ENCODE data around the gene SIGLEC6.

The SIGLEC6 gene

DNA sequence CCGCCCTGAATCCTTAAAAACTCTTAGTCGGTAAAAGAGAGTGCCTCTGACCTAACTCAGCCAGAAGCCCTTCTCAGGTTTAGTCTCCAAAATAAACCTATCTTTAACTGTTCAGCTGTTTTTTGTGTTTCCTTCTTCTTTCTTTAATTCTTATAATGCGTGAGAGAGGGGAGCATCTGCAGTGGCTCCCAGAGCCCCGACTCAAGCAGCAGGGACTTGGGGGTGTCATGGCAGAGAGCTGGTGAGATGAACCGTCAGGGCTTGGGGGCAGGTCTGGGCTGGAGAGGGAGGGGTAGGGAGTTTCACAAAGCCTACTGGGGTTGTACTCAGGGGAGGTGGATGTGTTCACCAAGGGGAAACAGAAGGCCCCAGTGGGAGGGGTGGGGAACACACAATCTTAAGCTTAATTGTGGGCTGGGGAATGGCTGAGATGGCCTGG is 16.8 kb upstream of the SIGLEC6 start:
- DNase-seq: no peak

DNA sequence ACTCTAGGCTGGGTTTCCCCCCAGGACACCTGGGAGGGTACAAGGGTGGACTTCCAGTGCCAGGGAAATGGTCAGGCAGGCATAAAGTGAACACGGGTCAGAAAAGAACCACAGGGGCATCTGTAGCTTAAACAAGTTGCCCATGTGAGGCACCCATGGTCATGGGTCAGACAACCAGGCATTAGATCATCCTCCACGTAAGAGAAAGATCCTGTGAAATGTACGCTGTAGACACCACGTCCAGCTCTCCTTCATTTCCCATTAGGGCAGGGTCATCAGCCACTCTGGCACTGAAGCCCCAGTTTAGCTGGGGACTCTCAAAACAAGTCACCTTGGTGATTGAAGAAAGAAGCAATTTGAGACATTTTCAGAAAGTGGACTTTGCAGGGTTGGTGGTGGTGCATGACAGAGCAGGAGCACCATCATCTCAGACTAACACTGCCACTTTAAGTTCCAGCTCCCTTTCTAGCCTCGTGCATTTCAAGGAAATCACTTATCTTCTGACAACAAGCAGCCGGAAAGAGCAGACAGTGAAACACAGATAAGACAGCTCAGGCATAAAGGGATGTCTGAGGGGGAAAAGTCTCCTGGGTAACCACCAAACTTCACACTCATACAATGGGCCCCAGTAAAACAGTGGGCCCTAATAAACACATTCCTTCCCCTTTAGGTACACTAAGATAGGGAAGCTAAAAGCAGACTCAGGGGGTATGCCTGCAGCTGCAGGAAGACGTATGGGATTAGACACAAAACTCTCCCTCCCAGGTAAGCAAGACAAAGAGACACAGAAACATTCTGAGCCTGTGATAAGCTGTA is 16.1 kb upstream of the SIGLEC6 start:
- DNase-seq: no peak

DNA sequence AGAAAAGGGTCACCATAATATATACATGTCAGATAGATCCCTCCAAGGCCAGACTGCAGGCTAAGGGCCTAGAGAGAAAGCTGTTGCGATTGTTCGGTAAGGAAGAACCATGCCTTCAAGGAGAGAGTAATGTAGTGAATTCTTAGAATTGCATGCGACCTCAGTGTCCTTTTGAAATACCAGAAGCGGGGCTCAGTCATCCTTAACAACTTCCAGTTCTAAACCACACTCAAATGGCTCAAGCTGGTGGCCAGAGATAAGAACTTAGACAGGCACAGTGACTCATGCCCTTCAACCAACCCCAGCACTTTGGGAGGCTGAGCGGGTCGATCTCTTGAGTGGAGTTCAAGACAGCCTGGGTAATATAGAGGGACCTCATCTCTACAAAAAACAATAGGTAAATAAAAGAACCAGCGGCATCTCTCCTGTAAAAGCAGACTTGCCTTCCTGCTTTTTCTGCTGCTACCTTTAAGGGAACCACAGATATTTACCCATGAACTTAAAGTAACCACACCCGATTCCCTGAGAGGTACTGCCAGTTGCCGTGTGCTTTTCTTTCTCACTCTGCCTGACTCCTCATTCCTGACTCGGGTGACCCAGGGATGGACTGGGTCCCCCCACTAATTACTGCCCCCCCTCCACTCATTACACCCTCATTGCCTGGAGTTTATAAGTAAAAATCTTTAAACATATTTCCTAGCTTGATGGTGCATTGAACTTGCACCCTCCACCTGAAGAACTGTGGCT is 15.4 kb upstream of the SIGLEC6 start:
- DNase-seq: no peak

DNA sequence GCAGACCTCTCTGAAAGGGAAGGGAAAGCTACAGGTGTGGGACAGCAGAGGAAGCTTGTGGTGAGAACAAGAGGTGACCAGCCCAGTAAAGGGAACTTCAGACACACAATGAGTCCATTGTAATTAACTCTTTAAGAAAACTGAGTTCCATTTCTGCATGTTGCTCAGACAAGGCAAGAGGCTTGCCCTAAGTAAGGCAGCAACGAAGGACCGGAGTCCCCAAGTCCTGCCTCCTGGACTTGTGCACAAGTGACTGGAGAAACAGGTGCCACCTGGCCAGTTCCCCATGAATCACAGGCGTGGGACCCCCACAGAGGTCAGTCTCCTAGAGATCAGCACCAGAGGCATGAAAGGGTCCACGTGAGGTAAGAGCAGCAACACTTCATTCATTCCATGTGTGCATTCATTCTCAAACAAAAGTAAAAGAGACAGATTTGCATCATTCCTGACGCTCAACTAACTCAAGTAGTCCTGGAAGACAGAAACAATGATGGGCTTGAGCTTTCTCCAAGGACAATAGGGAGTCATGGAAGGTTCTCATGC is 14.7 kb upstream of the SIGLEC6 start:
- no peak for DNase-seq

DNA sequence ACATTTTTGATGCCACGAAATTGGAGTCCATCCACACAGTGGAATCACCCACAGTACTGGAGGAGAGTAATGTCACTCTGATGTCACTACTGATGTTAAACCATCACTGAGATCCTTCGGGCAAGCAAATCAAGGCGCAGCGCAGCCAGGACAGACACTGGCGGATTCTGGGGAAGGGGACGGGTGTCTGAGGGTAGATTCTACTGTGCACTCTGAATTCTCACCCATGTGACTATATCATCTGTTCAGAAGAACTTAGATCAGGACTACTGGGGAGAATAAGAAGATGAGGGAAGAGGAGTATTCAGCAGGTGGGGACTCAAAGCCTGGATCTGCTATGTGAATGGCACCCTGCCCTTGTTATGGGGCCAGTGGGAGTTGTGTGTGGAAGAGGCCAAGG is 12.6 kb upstream of the SIGLEC6 start:
- DNase-seq: no peak

DNA sequence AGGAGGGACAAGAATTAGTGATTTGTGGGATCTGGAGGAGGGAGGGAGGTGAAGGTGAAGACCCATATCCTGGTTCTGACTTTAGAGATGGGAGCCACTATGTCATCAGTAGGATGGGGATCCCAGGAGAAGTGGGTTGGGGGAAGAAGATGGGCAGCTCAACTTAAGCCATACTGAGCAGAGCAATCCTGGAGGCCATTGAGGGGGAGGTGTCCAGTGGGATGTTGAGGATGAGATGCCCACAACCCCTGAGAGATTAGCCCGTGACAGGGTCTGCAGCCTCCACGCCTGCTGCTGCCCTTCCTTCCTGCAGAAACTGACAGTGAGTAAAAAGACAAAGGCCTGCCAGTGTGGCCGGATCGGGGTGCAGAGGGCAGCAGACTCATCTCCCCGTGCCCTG is 11.2 kb upstream of the SIGLEC6 start:
- no peak for DNase-seq

DNA sequence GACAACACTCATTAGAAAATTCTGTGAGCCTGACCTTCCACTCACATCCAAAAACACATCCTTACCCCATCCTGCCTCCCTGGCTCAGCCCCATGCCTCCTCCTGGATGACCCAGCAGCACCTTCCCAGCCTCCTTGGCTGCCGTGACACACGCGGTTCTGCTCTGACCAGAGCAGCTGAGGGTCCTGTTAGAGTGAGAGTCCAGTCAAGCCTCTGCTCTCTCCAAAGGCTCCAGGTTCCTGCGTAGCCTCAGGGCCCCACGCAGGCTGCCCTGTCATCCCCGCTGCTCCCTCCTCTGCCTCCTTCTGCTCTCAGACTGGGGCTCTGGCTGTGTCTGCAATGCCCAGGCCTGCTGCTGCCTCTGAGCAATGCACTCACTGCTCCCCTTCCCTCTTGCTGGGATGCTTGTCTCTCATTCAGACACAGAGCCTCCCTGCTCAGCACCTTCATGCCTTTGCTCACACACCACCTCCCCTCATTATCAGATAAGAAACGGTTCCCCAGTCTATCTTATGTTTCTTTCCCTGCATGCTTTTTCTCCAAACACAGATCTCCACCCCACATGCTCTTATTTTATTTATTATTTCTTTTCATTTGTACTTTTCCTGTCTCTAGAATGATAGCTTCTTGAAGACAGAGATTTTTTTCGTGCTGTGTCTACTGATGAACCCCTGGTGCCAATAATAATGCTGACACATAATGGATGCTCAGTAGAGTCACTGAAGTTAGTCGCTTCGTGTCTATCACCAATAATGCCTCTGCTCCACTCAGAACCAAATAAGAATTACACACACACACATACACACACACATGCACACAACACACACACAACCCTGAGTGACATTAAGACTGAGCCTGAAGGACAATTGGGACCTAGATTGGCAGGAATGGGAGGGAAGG is 10.2 kb upstream of the SIGLEC6 start:
- DNase-seq: no peak

DNA sequence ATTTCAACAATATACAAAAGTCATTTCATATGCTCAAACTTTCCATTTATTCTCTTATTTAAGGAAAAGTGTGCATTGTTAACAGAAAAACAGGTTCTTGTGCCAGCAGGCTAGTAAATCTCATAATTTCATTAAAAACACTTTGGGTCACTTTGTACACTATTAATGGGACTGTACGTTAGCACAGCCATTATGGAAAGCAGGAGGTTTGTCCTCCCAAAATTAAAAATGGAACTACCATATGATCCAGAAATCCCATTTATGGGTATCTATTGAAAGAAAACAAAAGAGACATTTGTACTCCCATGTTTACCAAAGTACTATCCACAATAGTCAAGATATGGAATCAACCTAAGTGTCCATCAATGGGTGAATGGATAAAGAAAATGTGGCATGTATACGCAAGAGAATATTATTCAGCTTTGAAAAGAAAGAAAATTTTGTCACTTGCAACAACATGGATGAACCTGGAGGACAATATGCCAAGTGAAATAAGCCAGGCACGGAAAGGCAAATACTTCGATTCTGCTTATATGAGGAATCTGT is 8.4 kb upstream of the SIGLEC6 start:
- no peak for DNase-seq

DNA sequence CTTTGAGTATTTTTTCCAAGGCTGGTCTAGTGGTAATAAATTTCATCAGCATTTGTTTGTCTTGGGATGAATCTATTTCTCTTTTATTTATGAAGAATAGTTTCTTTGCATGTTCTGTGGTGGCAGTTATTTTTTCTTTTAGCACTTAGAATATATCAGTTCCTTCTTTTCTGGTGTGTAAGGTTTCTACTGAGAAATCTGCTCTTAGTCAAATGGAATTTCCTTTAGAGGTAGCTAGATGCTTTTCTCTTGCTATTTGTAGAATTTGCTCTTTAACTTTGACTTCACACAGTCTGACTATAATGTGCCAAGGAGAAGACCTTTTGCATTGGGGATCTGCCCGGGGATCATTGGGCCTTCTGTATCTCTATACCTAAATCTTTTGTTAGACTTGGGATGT is 4.1 kb upstream of the SIGLEC6 start:
- no peak for DNase-seq

DNA sequence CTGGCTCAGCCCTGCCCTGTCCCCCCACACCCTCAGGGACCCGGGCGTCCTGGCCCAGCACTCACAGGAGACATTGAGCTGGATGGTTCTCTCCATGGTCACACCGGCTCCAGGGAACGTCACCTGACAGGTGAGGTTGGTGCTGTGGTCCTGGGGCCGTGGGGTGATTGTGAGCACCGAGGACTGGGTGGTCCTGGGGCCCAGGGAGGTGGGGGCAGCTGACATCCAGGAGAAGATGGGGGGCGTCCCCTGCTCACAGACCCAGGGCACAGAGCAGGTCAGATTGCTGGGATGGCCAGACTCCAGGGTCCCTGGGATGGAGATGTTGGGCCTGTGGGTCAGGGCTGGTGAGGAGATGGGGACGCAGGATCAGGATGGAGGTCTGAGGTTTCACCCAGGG is 854 bp downstream of the SIGLEC6 start:
- no peak for DNase-seq

DNA sequence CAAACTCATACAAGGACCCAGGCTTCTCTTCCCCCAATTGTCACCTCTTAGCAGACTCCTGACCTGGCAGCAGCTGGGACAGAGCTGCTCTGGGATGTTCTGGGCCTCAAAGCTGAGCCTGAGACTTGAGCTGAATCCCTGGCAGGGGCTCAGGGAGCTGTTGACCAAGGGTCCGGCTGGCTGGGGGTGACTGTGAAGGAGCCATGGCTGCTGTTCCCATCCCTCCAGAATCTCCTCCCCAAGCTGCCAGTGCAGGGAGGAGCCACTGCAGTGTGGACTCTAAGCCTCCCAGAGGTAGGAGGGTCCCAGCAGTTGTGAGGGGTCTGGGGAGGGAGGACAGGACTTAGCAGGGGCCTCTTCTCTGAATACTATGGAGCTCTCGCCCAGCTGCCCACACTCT is 2.2 kb downstream of the SIGLEC6 start:
- no peak for DNase-seq

DNA sequence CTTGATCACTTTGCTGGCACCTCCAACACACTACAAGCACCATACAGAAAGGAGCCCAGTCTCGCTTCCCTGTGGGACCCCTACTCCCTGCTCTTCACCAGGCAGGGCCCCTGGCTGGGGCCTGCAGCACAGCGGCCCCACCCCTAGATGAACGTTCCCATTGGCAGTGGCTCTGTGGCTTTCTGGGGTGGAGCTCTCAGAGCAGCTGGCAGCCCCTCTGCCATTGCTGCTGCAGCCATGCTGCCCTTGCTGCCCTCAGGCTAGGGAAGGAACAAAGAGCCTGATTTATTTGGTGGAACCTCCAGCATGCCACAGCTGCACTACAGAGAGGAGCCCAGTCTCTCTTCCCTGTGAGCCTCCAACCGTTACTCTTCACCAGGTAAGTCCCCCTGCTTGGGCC is 5.8 kb downstream of the SIGLEC6 start:
- DNase-seq: no peak

DNA sequence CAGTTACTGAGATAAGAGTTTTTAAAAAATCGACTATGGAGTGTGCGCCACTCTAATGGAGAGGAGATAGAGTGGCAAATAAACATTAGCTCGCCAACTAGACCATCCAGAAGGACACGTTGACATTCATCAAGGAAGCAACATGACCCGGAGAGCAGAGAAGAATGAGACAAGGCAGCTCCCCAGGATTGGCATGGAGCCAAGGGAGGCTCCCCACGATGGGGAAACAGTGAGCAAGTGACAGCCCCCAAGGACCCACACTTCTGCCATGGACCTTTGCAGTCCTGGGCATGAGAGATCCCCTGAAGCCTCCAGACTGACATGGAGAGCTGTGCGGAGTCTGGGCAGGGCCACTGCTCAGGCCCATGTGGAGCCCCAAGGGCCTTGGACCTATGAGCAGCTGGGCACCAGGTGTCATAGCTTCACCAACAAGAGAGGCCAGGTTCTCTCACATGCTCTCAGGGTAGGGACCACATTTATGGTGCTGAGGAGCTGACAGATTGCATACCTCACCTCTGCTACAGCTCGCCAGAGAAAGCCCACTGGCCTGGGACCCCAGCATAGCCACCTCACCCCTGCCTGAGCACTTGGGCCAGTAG is 6.7 kb downstream of the SIGLEC6 start:
- DNase-seq: no peak

DNA sequence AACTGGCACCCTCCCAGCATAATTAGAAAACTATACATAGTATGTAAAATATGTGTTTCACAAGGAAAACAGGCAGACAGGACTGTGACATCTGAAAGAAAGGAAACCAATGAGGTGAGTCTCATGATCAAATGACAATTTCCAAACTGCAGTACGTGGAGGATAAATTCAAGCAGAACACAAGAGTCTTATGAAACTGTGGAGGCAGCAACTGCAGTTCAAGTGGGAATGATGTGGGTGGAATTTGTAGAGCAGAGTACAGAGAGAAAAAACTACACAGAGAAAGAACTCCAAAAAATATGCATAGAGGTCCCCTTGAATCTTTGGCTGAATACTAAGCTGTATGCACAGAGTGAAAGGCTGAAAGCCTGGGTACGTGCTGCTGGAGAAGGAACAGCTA is 9.7 kb downstream of the SIGLEC6 start:
- DNase-seq: no peak

DNA sequence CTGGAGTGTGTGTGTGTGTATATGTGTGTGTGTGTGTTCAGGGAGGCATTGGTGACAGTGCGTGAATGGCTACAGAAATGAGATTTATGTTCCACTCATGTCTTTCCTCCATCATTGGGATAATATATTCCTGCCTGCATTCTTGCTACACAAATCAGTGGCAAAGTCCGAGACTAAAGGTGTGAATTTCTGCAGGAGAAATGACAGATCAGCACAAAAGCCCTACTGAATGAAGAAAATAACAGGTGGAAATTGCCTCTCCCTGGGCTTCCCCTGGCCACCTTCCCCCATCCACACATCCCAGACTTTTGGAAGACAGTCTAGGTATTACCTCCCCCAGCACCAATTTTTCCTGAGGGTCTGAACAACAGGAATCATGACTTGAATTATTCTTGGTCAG is 10.1 kb downstream of the SIGLEC6 start:
- no peak for DNase-seq

DNA sequence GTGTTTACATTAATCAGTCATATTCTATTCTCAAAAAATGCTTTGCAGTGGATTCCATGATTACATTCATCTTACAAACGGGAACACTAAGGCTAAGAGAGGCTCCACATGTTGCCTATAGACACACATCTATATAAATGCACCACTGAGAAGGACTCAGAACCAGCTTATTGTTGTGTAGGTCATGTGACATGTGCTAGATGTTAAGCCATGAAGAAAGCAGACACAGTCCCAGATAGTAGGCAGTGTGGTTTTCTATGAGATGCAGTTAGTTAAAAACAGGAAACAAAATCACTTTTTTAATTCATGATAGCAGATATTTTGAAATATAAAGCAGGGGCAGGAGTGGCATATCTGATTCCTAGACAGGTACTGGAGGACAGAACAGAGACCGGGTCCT is 10.7 kb downstream of the SIGLEC6 start:
- no peak for DNase-seq

DNA sequence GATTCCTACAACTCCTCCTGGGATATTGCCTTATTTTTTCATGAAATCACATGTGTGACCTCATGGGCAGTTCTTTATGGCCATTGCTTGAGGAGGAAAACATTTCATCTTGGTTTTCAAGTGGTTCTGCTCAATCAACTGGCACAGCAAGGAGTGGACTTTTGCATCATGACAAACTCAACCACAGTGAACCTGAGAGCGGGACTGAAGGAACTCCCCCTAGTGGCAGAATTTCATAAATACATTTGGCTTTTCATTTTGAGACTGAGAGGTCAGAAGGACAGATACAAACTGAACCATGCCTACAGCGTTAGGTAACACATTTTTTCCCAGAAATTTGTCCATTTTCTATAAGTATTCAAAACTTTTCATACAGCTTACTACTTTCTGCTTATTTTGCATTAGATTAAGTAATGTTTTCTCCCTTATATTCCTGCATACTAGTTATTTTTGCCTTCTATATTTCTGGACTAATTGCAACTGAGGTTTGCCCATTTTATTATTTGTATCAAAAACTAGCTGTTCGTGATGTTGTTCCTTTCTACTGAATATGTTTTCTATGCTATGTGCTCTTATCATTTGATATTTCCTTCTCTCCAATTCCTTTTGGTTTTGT is 16.5 kb downstream of the SIGLEC6 start:
- no peak for DNase-seq

DNA sequence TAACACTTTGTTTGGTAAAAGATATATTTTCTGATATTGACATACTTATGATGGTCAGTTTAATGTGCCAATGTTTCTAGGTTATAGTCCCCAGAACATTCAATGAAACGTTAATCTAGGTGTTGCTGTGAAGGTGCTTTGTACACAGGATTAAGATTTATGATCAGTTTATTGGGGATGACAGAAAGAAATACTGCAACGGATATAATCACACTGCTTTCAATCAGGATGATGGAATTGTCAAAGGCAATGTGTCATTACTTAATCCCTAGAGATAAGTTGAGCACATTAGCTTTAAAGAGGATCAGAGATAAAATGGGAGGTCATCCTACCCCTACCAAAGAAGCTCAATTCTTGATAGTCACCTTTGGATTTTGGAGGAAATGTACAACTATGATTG is 17.5 kb downstream of the SIGLEC6 start:
- DNase-seq: no peak

DNA sequence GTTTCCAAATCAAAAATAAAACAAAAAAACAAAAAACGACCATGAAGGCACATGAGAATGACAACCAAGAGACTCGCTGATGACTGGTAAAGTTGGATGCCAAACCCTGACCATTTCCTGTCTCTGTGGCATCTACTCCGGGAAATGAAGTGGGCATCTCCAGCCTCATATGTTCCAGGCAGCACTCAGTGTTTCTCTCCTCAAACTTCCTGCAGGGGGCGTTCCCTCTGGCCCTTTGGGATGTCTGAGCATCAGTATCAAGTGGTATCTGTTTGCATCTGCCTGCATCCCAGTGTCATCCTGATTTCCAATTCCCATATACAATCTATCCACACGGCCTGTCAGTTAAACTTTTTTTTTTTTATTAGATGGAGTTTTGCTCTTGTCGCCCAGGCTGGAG is 20.1 kb downstream of the SIGLEC6 start:
- DNase-seq: no peak

DNA sequence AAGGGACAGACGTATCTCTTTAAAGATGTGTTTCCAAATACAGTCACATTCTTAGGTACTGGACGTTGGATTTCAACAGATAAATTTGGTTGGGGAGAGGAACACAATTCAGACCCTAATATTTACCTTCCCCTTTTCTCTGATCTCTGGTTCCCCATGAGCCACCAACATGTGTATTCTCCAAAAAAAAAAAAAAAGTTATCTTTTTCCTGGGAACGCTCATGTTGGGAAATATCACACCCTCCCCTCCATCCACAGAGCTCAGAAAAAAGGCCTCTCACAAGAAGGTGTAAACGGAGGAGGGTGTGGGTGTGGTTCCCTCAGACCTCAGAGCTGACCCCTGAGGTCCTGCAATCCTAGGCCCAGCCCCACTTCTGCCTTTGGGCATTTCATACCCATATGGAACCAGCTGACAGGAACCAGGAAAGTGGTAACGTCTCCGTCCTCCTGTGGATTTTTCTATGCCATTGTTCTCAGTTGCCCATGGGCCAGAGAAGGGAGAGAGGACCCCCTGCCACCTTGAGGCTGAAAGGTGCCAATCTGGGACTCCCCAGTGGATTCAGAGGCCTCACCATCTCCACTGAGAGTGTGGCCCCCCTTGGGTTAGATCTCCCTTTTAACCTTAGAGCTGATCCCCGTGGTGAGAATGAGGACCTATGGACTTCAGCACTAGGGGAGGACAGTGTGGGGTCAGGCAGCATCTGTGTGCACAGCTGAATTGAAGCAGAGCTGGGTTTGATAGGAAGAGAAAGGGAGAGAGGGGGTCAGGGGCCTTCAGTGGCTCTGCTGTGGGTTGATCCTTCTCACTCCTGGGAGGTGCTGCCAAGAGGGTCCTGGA is 21.4 kb downstream of the SIGLEC6 start:
- no peak for DNase-seq
